IPS-18c (cell line): ENCODE data around the gene RBX1.

Experiments used
- H3K4me3 ChIP-seq: 2 replicates; pipeline ENCODE4 v1.7.0; 2013; ENCODE audit warnings: low read depth, mild to moderate bottlenecking, low read length, moderate library complexity; ENCODE audit not compliant: insufficient read depth
- H3K9me3 ChIP-seq: one replicate; pipeline ENCODE4 v1.6.1; 2013; ENCODE audit warnings: mild to moderate bottlenecking, low read length, moderate library complexity; ENCODE audit not compliant: control insufficient read depth, insufficient read depth

RBX1 gene

GRCh38 chr22:40960145-40960544, 9.0 kb downstream of the RBX1 start:
- Histone ChIP-seq H3K4me3 (no peak overlapping the region), H3K9me3 (no peaks in the 10 kb centered on the region)

DNA sequence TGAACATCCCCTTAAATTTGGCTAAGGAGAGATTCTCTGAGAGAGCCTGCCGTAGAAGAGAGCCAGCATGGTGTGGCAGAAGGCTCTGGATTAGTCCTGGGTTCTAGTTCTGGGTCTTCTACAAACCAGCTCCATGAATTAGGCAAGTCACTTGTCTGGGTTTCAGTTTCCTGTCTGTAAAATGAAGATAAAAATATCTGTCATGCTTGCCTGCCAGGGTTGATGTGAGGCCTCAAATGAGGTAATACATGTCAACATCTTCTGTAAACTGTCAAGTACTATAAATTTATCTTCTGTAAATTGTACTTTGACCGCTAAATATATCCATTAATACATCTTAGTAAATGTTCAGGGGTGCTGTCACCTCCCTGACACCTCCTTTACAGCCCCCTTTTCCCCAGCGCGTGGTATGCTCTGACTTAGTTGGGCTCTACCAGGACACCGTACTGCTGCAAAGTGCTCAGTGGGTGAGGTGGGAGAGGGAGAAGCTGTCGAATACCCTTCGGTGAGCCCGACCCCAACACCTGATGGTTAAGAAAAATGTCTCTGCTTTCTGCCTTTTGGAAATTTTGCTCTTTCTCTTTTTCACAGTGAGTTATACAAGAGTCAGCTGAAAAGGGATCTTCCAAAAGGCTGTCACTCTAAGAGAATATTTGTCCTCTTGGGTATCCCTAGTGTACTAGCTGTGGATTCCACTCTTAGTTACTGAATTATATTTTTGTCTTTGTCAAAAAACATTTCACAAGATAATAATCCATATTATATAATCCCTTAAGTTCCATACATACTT, 15.0 kb downstream of the RBX1 start:
- H3K9me3 ChIP-seq, result no peaks in the 10 kb centered on the region
- no peak overlapping the region for H3K4me3 ChIP-seq

DNA sequence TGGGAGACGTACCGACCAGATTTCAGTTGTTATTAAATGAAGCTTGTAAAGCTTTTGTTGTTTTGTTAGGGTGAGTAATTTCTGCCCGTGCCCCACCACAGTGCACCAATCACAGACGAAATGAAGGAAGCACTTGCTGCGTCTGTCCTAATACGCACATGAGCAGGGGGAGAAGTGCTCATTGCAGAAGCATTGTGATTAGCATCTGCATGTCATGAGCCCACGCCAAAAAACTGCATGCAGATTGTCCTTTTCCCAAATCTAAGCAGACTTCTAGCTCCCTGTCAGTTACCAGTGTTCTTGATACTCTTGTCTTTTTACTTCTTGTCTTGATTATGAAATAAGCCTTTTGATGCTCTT, 15.5 kb downstream of the RBX1 start:
- no peaks in the 10 kb centered on the region for H3K9me3 ChIP-seq
- no peak overlapping the region for H3K4me3 ChIP-seq

- Histone ChIP-seq H3K4me3 (no peak overlapping the region), H3K9me3 (no peaks in the 10 kb centered on the region)
Measured at GRCh38 chr22:40967111-40967760, 16.1 kb downstream of the RBX1 start.

GRCh38 chr22:40972587-40972986, 21.4 kb downstream of the RBX1 start:
- Histone ChIP-seq H3K9me3 (no peaks in the 10 kb centered on the region), H3K4me3 (no peak overlapping the region)

DNA sequence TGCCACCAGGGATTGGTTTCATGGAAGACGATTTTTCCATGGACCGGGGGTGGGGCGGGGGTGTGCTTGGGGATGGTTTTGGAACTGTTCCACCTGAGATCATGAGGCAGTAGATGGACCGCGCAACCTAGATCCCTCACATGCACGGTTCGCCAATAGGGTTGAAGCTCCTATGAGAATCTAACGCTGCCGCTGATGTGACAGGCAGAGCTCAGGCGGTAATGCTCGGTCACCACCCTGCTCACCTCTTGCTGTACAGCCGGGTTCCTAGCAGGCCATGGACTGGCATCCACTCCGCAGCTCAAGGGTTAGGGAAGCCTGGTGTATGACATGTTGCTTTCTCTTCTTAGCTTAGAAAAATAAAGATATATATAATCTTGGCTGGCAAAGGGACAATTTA, 22.0 kb downstream of the RBX1 start:
- no peaks in the 10 kb centered on the region for H3K9me3 ChIP-seq
- H3K4me3 ChIP-seq, result no peak overlapping the region

DNA sequence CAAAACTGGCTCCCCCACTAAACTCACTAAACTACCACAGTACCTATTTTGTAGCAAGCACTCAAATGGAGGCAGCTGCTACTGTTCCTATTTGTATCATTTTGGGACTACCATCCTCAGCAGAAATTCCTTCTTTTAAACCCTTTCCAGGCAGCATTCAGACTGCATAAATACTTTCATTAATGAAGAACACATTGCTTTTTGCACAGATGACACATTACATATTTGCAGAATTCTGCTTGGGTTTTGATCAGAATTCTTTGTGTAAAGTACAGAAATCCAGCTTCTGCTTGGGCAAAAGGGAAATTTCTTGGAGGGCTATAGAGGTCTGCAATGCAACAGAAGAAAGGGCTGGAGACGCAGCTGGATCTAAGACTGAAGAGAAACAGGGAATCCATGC, 24.2 kb downstream of the RBX1 start:
- Histone ChIP-seq H3K4me3 (no peak overlapping the region), H3K9me3 (no peaks in the 10 kb centered on the region)

DNA sequence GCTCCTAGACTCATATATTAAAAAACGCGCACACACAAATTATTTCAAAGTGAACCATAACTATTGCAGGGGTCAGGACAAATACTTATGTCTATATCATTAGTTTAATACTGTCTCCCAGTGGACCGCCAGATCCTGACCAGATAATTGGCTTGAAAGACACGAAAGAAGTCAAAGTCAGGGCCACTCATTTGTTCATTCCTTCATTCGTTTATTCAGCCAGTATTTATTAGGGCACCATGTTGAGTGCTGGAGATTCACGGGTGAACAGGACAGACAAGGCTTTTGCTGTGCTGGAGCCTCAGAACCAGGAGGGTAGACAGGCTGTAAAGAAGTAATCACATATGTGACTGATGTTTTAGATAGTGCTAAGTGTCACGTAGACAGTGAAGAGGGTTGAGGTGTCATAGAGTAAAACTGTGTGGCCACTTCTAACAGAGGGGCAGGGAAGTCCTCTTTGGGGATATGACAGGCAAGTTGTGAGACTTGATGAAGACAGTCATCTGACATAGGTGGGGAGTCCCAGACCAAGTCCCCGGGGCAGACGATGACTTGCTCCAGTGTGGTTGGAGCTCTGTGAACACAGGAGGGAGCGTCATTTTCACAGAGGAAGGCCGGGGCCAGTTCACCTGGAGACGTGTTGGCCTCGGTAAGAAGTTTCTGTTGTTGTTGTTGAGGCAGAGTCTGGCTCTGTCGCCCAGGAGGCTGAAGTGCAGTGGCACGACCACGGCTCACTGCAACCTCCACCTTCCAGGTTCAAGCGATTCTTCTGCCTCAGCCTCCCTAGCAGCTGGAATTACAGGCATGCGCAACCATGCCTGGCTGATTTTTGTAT, 25.9 kb downstream of the RBX1 start:
- no peak overlapping the region for H3K4me3 ChIP-seq
- H3K9me3 ChIP-seq, result no peaks in the 10 kb centered on the region

DNA sequence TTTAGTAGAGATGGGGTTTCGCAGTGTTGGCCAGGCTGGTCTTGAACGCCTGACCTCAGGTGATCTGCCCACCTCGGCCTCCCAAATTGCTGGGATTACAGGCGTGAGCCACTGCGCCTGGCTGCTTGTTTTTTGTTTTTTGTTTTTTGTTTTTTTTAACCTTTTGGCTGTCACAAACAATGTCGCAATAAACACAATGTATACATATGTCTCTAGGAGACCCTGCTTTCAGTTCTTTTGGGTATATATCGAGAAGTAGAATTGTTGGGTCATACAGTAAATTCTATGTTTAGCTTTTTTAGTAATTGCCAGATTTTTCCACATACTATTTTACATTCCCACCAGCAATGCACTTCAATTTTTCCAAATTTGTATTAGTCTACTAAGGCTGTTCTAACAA, 28.0 kb downstream of the RBX1 start:
- H3K4me3 ChIP-seq, result no peak overlapping the region
- no peaks in the 10 kb centered on the region for H3K9me3 ChIP-seq

DNA sequence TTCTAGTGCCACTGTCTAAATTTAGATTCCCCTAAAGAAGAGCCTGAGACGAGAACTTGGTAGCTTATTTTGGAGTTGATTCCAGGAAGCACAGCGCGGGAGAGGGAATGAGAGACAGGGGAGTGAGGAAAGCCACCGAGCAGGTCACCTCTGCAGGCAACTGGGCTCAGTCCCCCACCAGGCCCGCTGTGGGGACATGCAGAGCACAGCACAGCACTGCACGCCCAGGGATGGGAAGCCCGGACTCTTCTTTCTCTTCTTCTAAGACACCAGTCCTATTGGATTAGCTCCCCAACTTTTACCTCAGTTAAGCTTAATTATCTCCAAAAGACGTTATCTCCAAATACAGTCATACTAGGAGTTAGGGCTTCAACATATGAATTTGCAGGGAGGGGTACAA, 28.7 kb downstream of the RBX1 start:
- Histone ChIP-seq H3K9me3 (no peaks in the 10 kb centered on the region), H3K4me3 (no peak overlapping the region)

GRCh38 chr22:40982482-40983385, 31.6 kb downstream of the RBX1 start:
- no peaks in the 10 kb centered on the region for H3K9me3 ChIP-seq
- no peak overlapping the region for H3K4me3 ChIP-seq

- Histone ChIP-seq H3K4me3 (no peak overlapping the region), H3K9me3 (no peaks in the 10 kb centered on the region)
Measured at GRCh38 chr22:40991298-40991697, 40.1 kb downstream of the RBX1 start.

- Histone ChIP-seq H3K4me3 (no peak overlapping the region), H3K9me3 (peaks cover 2% of the 10 kb centered on the region)
Measured at GRCh38 chr22:40995821-40996220, 44.6 kb downstream of the RBX1 start.

DNA sequence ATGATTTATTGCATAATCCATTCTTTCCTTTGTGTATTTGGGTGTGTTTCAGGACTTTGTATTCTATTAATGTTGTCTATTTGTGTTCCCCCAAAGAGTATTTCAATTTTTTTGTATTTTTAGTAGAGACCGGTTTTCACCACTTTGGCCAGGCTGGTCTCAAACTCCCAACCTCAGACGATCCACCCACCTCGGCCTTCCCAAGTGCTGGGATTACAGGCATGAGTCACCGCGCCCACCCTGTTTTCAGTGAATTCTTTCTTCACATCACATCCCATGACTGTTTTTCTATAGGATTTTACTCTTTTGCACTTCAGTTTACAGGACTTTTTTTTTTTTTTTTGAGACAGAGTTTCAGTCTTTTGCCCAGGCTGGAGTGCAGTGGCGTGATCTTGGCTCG, 46.3 kb downstream of the RBX1 start:
- Histone ChIP-seq H3K9me3 (peaks cover 2% of the 10 kb centered on the region), H3K4me3 (no peak overlapping the region)

GRCh38 chr22:41000040-41000565, 48.9 kb downstream of the RBX1 start:
- Histone ChIP-seq H3K4me3 (no peak overlapping the region), H3K9me3 (peaks cover 2% of the 10 kb centered on the region)

DNA sequence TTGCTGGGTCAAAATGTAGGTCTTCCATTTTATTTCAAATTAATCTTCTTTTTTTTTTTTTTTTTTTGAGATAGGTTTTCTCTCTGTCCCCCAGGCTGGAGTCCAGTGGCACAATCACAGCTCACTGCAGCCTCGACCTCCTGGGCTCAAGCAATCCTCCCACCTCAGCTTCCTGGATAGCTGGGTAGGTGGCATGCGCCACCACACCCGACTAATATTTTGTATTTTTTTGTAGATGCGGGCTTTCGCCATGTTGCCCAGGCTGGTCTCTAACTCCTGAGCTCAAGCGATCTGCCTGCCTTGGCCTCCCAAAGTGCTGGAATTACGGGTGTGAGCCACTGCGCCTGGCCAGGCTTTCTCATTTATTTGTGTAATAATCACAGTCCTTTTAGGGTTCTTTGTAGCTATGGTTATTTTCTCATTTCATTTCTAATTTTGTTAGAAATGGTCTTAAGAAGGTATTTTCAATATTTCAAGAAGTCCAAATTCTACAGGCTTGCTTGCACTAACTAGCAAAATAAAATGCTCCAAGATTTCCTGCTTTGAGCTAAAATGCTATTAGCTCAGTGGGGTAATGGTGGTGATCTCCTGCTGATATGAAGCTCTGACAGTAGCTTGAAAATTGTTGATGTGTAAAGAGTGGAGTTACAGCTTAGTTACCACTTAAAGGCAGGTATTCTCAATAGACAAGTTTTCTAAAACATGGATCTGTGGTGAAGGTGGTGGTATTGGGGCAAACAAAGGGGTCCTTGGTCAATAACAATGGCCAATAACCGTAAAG, 50.0 kb downstream of the RBX1 start:
- peaks cover 2% of the 10 kb centered on the region for H3K9me3 ChIP-seq
- no peak overlapping the region for H3K4me3 ChIP-seq
